GM18498 (cell line): ENCODE data around the gene ZNF750.

Experiments used
- ATAC-seq: cut with Tn5 transposase; IDR thresholded peaks from one replicate; pipeline ENCODE4 v1.9.1; 2021; ENCODE audit warnings: mild to moderate bottlenecking, moderate library complexity; ENCODE audit not compliant: unreplicated experiment

ZNF750 gene

DNA sequence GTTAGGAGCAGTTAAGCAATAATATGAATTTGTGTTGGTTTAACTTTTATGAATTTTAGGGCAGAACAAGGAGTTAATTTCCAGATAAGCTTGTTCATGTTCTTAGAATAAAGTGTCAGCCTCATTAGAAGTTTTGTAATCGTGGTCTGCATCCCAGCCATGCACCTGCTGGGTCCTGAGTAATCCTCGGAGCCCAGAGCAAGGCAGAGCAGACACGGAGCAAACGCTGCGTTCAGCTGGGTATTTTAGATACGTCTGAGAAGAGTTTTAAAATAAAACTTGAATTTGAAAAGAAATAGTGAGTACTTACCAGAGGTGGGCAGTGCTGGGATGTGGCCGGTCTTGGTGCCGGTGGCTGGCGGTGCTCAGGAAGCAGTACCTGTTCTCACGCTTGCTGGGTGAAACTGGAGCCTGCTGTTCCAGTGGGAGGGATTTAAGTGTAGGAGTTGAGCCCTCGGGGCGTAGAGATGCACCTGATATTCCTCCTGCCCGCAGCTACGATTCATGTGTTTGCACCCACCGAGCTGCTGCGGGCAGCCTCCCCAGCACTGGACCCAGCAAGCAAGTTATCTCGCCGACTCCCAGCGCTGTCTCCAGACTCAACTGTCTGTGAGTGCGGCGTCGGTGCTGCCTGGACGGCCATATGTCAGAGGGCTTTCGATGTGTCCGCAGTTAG lies at the start of gene ZNF750:
Gene ZNF750, minus strand, starts transcription at position 406 of the 676 bp plus-strand sequence. CDS start 7,568 bp downstream, outside the sequence.
- no peak for ATAC-seq

DNA sequence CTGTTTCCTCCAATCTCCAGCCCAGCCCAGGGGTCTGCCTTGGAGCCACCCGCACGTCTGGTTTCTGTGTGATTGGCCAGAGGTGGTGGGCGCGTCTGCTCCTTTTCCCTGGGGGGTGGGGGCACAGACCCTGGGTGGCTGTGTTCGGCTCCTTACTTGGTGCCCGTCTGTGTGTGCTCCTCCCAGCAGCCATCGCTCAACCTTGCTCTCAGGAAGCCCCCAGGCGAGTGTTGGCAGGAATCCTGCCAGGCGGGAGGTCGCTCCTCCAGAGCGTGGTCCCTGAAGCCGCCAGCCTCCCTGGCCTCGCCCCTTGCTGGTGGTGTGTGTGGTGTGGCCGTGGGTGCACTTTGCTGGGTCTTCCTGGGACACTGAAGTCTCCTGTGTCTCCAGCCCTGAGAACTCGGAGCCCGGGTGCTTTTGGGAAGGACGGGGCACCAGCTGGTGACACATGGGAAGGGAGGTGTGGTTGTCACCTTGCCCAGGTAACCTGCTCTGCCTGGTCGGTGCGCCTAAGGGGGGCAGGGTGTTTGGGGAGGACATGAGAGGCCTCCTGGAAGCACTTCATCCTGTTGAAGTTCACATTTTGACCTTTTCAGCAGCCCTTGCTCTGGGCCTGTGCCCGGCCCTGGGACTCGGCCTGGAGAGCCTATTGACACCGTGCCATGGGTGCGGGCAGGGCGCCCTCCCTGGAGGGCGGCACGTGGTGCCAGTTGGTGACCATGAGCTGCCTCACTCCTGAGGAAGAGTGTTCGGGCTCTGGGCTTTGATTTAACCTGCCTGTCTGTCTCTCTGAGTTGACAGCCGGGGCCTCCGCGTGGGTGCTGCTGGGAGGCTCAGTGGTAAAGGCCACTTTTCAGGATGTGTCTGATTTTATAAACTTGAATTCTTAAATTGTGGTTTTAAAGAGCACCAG lies 49.0 kb upstream of the ZNF750 start:
- ATAC-seq: no peak

DNA sequence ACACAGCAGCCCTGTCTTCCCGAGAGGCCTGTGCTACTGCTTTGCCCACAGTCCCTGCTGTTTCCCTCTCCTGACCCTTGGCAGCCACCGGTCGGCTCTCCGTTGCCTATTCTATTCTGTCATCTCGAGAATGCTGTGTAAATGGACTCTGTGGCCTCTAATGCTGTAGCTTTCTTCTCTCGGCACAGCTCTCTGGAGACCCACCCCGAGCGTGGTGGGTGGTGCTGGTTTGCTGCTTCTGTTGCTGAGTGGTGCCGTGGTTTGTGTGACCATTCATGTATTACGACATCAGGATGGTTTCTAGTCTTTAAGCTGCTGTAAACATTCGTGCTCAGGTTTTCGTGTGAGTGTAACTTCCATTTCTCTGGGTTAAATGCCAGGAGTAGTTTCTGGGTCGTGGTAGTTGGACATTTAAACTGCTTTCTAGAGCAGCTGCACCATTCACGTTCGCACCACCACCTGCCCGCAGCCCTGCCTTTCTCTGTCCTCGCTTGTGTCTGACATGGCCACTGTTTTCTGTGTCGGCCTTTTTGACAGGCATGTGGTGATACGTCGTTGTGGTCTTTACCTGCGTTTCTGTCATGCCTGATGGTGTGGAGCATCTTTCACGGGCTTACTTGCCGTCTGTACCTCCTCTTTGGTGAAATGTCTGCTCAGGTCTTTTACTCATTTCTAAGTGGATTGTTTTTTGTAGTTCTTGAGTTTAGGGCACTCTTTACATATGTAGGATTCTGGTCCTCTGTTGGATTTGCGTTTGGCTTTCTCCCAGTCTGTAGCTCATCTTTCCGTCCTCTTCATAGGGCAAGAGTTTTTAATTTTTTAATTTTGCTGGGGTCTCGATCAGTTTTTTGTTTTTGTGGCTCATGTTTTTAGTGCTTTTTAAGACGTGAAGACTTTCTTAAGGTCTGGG lies 47.7 kb upstream of the ZNF750 start:
- no peak for ATAC-seq

DNA sequence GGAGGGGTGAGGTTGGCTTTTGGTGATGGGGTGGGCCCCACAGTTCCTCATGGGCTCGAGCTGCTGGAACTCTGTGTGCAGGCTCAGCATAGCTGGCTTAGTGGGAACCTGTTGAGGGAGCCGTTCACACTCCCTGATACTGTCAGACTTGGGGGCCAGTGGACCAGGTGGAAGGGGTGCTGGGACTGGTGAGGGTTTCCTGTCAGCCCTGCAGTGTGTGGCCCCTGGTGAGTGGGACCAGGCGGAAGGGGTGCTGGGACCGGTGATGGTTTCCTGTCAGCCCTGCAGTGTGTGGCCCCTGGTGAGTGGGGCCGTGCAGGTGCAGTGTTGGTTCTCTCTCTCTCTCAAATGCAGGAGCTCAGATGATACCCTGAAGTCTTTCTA lies 45.1 kb upstream of the ZNF750 start:
- ATAC-seq: no peak

- ATAC-seq: no peak
These were observed 44.6 kb upstream of the ZNF750 start for GRCh38 chr17:82884341-82884969.

DNA sequence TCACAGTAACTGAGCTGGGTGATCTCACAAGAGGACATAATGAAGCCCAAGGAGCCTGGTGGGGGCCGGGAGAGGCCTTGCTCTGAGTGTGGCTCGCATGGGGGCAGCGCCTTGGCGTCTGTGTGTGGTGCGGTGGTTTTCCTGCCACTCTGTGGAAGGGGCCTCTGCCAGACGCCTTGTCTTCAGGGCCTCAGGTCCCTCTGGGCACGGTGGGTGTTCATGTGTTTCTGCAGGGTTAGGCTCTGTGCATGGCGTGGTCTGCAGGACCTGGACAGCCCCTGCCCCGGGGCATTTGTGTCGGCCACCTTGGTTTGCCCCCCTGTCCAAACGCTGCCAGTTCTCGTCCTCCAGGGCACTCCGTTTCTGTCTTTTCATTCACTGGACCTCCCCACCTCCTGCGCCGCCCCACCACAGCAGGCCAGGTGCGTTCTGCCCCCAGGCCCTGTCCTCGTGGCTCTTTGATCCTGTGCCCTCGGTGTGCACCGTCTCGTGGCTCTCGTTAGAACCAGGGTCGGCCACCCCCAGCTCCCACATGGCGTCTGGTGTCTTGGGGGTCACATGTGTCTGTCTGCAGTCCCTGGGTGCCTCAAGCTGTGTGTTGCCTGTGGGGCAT lies 43.7 kb upstream of the ZNF750 start:
- ATAC-seq: no peak

DNA sequence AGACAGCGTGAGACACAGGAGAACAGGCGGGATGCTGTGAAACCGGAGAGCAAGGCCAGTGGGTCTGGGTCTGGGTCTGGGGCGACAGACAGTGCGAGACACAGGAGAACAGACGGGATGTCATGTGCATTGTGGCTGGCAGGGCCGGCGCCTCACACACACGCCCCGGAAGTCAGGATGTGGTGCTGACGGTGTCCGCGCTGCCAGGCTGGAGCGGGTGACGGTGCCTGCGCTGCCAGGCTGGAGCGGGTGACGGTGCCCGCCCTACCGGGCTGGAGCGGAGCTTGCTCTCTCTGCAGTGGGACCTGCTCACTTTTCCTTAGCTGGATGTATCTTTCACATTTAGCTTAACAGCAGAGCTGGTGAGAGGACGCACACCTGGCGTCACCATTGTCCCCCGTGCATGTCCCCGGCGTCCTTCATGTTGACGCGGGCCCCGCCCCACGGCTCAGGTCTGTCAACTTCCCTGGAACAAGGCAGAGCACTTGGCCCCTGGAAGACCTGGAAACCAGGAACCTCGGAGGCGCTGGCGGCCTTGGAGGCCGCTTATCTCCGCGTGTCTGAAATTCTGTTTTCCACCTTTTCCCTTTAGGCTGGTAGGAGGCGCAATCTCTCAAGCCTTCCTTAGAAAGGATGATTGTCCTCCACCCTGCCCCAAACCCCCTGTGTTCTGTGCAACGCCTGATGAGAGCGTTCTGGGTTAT lies 43.0 kb upstream of the ZNF750 start:
- no peak for ATAC-seq

DNA sequence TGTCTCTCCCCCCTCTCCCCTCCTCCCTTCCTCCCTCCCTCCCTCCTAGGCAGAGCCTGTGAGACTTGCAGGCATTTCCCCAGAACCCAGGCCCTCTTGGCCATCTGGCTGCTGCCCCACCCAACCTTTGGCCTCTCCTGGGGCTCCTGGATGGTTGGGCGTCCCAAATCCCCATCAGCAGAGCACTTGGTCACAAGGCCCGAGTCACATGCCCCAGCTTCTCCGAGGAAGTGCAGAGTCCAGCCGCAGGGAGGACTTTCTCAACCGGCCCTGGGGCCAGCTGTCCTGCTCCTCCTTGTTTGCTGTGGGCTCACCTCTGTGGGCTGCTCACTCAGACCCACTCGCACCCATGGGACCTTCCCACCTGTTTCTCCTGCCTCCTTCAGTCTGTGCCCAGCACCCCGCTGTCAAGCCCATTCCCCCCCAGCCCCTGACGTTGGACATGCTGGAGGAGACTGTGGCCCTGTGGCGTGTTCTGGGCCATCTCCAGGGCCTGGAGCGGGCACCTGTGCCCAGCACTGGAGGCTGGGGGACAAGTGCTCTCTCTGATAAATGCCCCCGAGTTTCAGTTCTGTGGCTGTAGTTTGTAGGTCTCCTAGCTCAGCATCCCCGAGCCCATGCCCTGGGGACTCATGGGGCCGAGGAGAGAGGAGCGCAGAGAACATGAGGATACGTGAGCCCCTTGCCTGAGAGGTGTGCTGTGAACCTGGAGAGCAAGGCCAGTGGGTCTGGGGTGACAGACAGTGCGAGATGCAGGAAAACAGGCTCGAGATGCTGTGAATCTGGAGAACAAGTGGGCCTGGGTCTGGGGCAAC lies 42.3 kb upstream of the ZNF750 start:
- ATAC-seq: no peak

GRCh38 chr17:82881324-82881823 lies 41.6 kb upstream of the ZNF750 start:
- ATAC-seq: no peak

DNA sequence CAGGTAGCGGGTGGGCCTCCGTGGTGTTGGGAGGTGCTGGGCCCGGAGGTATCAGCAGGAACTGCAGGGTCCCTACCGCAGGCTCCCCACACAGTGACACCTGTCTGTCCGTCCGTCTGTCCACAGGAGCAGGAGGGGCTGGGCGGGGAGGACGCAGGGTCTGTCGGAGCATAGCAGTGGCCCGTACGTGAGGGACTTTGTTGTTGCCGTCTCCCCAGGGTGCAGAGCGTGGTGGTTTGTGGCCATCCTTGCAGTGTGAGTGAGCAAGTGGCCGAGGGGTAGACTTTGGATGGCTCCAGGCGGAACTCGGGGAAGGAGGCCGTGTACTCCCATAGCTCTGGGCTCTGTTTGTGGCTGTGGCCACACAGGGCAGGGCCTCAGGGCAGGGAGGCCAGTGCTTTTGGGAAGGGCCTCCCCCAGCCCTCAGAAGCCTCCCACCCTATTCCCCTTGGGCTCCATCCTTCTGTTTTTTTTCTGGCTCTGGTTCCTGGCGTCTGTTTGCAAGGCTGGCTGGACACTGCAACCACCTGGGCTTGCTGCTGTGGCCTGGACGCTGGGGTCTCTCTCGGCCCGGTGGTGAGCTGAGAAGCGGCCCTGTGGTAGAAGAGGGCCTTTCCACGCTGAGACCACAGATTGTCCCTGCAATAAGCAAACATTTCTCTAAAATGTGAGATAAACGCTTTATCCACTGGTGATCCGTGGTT lies 41.0 kb upstream of the ZNF750 start:
- no peak for ATAC-seq

- ATAC-seq: no peak
These were observed 39.4 kb upstream of the ZNF750 start for GRCh38 chr17:82879241-82879640.

GRCh38 chr17:82878527-82878926 lies 38.7 kb upstream of the ZNF750 start:
- ATAC-seq: no peak

- no peak for ATAC-seq
These were observed 37.0 kb upstream of the ZNF750 start for GRCh38 chr17:82876602-82877379.

GRCh38 chr17:82876149-82876548 lies 36.3 kb upstream of the ZNF750 start:
- ATAC-seq: no peak

DNA sequence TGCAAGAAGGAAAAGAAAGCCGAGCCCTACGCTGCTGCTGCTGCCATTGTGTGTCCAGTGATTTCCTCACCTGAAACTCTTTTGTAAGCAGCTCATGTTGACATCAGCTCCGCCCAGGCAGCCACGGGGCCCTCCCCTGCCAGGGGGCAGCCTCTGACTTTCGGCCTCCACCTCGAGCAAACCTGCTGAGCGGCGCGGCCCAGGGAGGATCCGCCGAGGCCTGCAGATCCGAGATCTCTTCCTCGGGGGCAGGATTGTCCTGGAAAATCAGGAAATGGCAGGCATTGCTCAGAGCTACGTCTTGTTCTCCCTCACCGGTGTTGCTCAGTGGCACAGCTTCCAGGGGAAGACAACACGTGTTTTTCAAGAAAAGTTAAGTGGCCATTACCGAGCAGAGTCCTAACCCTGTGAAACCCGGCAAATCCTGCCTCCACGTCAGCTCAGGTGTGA lies 35.6 kb upstream of the ZNF750 start:
- no peak for ATAC-seq

GRCh38 chr17:82874011-82874835 lies 34.4 kb upstream of the ZNF750 start:
- no peak for ATAC-seq
